Sigmoid colon (tissue), 3 donors: ENCODE data around the gene TUBG2.

Experiments
- POLR2A ChIP-seq, 2 donors: fragments of 450-650 bp; IDR thresholded peaks; one replicate each; pipeline ENCODE4 v1.6.1; 2016; ENCODE audit warnings: antibody characterized with exemption in 2 of 2, mild to moderate bottlenecking in 2 of 2, moderate library complexity in 2 of 2
- TF ChIP-seq, protein P1 (sequence below), 4 experiments: fragments of 450-650 bp in 3 of 4; fragments of 200-600 bp in 1 of 4; IDR thresholded peaks; one replicate each; pipeline ENCODE4 v1.5.1; 2016 to 2019; ENCODE audit warnings: antibody characterized with exemption in 4 of 4, mild to moderate bottlenecking in 3 of 4, moderate library complexity in 2 of 4

DNA sequence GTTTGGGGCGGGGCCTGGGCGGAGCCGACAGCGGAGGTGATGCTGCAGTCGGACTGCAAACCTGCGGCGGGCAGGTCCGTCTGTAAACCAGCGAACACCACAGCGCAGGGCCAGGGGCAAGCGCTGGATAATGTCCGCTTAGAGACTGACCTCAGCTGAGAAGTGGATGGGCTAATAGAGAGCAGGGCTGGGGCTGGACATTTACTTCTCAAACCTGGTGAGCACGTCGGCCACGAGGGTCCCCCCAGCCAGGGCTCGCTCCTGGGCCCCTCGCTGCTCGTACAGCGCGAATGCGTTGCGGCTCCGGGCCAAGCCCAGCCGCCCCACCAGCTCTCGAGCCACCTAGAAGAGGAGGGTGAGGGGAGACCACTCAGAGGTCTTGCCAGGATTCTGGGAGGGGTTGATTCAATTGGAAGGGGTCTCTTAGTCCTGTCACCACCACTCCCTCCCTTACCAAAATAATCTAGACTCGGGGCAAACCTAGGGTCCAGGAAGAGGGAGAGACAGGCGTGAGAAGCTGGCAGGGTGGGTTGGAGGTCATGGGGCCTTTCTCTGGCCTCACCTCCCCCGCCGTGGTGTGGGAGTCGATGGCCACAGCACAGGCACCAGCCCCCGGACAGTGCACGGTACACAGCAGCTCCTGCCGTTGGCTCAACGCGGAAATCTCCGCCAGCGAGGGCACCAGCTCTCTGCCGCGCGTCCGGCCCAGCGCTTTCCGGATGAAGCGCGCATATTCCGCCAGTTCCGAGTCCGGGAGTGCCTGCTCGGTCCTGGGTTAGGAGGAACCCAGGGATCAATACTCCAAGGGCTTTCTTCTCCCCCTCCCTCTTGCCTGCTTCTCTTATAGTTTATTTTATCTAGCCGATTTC is 11.9 kb downstream of the TUBG2 start:
- no peak for TF ChIP-seq POLR2A (IDR thresholded peaks at IDR 0.05)
- TF ChIP-seq, protein P1, sequence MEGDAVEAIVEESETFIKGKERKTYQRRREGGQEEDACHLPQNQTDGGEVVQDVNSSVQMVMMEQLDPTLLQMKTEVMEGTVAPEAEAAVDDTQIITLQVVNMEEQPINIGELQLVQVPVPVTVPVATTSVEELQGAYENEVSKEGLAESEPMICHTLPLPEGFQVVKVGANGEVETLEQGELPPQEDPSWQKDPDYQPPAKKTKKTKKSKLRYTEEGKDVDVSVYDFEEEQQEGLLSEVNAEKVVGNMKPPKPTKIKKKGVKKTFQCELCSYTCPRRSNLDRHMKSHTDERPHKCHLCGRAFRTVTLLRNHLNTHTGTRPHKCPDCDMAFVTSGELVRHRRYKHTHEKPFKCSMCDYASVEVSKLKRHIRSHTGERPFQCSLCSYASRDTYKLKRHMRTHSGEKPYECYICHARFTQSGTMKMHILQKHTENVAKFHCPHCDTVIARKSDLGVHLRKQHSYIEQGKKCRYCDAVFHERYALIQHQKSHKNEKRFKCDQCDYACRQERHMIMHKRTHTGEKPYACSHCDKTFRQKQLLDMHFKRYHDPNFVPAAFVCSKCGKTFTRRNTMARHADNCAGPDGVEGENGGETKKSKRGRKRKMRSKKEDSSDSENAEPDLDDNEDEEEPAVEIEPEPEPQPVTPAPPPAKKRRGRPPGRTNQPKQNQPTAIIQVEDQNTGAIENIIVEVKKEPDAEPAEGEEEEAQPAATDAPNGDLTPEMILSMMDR (IDR thresholded peaks at IDR 0.05), result no peak
